Measurements from ENCODE around the gene CLTB. TPM values are rescaled to one million over a fixed set of nuclear protein-coding genes. Genes with fewer than 3 reads are reported as not detected.
A peak's percentile ranks its signal among the peaks of the same experiment; 100 is the strongest.

The CLTB gene
- total and polyA plus RNA-seq, 10 of the 15 experiments (the other 5 are each of a cell fraction or from before 2014, with no cell fraction given): 1.6 to 52.8 (median 36.9) TPM

- TF ChIP-seq LARP7 (IDR thresholded peaks at IDR 0.05) (peak; percentile 83), EGR1 (IDR thresholded peaks at IDR 0.05; ENCODE audit: borderline replicate concordance in 1 of 2, low read depth in 2 of 2, low read length in 2 of 2) (peak in 1 of 2 experiments; percentile 88; a peak in 2 of 3 replicates), BACH1 (IDR thresholded peaks at IDR 0.05; ENCODE audit: borderline replicate concordance) (peak; percentile 69; the same call in 1 of the 2 replicates), SMC3 (IDR thresholded peaks at IDR 0.05; ENCODE audit: borderline replicate concordance, low read length) (no peak), SRF (IDR thresholded peaks at IDR 0.05; ENCODE audit: low read depth in 2 of 2, low read length in 2 of 2) (0 out of 4 replicates have a peak, but pooled peaks of 1 of the 2 experiments have one; percentile 28), IKZF1 (conservative IDR thresholded peaks at IDR 0.05) (peak; percentile 85), FOS (IDR thresholded peaks at IDR 0.05; ENCODE audit: borderline replicate concordance, extremely low read depth, insufficient read length) (no peak), ZNF217 (IDR thresholded peaks at IDR 0.05) (no peak), POLR2A (IDR thresholded peaks at IDR 0.05; ENCODE audit: low read depth, low read length) (peak; percentile 66; the same call in 1 of the 2 replicates), YY1 (IDR thresholded peaks at IDR 0.05; ENCODE audit: low read depth, low read length) (peak; percentile 82), GATAD2B (conservative IDR thresholded peaks at IDR 0.05; ENCODE audit: low read depth) (peak; percentile 71; the same call in 1 of the 2 replicates), CREB1 (IDR thresholded peaks at IDR 0.05; ENCODE audit: low read depth) (peak; percentile 45; the same call in 1 of the 2 replicates), ZNF274 (IDR thresholded peaks at IDR 0.05; ENCODE audit: insufficient read depth, insufficient read length) (no peak)
- TF ChIP-seq, protein P1, sequence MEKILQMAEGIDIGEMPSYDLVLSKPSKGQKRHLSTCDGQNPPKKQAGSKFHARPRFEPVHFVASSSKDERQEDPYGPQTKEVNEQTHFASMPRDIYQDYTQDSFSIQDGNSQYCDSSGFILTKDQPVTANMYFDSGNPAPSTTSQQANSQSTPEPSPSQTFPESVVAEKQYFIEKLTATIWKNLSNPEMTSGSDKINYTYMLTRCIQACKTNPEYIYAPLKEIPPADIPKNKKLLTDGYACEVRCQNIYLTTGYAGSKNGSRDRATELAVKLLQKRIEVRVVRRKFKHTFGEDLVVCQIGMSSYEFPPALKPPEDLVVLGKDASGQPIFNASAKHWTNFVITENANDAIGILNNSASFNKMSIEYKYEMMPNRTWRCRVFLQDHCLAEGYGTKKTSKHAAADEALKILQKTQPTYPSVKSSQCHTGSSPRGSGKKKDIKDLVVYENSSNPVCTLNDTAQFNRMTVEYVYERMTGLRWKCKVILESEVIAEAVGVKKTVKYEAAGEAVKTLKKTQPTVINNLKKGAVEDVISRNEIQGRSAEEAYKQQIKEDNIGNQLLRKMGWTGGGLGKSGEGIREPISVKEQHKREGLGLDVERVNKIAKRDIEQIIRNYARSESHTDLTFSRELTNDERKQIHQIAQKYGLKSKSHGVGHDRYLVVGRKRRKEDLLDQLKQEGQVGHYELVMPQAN (conservative IDR thresholded peaks at IDR 0.05): peak; percentile 72; the same call in 1 of the 2 replicates
- TF ChIP-seq, protein P2, sequence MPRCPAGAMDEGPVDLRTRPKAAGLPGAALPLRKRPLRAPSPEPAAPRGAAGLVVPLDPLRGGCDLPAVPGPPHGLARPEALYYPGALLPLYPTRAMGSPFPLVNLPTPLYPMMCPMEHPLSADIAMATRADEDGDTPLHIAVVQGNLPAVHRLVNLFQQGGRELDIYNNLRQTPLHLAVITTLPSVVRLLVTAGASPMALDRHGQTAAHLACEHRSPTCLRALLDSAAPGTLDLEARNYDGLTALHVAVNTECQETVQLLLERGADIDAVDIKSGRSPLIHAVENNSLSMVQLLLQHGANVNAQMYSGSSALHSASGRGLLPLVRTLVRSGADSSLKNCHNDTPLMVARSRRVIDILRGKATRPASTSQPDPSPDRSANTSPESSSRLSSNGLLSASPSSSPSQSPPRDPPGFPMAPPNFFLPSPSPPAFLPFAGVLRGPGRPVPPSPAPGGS (IDR thresholded peaks at IDR 0.05; ENCODE audit: borderline replicate concordance, insufficient read depth, low read depth, low read length, poor library complexity, severe bottlenecking): no peak
Measured at GRCh38 chr5:176365351-176366231, 50.7 kb downstream of the CLTB start, which contains the start of gene ARL10 (continued).

All from GM12878 (cell line).